Airway epithelial cell (primary cell): ENCODE data around the gene RPL6. TPM values are rescaled to one million over a fixed set of nuclear protein-coding genes. Genes with fewer than 3 reads are reported as not detected.

Source experiments
- total RNA-seq: library from RNA; depleted of rRNA; stranded (reverse); fragments of >200 nt; gene quantifications from 2 replicates; pipeline ENCODE4 v1.2.3, GENCODE V29; 2015

The RPL6 gene
- total RNA-seq, result 2,110 and 2,323 TPM in 2 replicates

DNA sequence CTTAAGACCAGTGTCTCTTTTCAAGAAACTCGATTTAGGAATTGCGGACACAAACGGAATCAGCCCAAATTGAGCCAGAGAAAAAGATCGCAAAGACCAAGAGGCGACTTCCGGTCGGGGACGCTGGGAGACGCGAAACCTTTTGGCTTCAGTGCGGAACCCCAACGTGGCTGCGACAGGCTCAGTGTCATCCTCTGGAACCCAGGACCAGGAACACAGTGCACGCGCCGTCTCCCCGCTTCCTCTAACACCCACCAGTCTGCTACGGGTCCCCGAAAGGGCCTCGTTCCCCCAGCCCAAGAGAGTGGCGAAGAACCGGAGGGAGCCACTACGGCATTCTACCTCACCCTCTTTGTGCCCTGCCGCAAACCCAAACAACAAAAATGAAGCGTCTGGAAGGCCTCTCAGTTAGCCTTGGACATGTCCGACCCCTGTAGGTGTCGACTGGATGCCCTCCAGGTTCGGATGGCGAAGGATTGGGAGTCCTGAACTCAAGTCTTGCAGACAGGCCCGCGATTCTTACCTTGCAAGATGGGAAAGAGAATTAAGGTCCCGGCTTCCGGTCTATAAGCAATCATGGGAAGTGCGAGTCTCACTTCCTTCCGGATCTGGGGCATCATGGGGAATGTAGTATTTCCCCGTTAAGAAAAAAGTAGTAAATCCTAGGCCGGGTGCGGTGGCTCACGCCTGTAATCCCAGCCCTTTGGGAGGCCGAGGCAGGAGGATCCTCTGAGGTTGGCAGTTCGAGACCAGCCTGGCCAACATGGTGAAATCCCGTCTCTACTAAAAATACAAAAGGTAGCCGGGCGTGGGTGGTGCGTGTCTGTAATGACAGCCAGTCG, at the start of gene RPL6:
RPL6 (minus strand) TSS at position 542 of the 842 bp plus-strand sequence. CDS start 949 bp downstream, outside the sequence.

DNA sequence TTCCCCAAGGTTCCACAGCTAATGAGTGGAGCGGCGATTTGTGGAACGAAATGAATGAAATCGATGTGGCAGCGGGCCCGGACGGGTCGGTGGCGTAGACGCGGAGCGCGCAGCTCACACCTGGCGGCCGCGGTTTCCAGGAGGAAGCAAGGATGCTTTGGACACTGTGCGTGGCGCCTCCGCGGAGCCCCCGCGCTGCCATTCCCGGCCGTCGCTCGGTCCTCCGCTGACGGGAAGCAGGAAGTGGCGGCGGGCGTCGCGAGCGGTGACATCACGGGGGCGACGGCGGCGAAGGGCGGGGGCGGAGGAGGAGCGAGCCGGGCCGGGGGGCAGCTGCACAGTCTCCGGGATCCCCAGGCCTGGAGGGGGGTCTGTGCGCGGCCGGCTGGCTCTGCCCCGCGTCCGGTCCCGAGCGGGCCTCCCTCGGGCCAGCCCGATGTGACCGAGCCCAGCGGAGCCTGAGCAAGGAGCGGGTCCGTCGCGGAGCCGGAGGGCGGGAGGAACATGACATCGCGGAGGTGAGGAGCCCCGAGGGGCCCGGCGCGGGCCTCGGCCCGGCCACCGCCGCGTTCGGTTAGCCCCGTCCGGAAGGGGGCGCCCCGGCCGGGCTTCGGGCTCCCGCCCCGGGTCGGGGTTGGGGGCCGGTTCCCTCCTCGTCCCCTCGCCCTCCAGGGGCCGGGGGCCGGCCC, 9.3 kb upstream of the RPL6 start, which contains the start of gene PTPN11:
PTPN11 (plus strand) TSS at position 340 of the 689 bp plus-strand sequence; CDS start at position 505, 165 bp downstream.

DNA sequence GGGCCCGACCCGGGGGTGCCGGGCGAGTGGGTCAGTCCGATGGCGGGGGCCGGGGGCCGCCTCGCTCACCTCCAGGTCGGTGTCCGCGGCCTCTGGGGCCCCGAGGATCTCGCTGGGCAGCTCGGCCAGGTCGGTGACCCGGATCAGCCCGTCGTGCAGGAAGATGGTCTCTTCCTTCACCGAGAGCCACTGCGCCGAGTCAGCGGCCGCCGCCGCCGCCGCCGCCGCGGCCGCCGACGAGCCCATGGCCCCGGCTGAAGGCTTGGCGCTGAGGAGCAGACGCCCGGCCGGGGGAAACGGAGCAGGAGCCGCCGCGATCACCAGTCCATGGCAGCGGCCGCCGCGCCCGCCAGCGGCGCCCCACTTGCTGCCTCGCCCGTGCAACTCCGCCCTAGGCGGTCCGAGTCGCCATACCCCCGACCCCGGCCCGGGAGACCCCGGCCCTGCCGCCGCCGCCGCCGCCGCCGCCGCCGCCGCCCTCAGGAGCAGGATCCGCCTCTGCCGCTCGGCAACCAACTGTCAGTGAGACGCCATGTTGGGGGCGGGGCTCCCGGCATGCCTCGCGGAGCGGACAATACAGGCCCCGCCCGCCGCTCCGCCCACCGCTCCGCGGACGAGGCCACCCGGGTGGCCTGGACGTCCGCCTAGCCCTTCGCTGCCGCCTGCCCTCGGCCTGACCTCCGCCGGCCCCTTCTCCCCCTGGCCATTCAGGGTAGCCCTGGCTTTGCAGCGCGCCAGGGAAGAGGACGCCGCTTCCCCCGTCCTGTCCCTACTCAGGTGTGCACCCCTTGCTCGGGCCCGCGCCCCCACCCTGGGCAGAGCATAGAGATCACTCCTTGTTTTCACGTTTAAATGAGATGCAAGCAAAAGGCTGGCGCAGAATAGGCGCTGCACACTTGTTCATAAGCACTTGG, 27.3 kb downstream of the RPL6 start, which contains the start of gene HECTD4:
HECTD4 (minus strand) TSS at position 549 of the 914 bp plus-strand sequence; CDS start at position 246, 303 bp downstream.

Other genes starting within 250 kb of the RPL6 start
- 8.6 and 12.8 TPM in 2 replicates for gene HECTD4, start 27.2 kb downstream of the RPL6 start, total RNA-seq
- 50.8 and 57.5 TPM in 2 replicates for gene PTPN11, start 9.3 kb upstream of the RPL6 start, total RNA-seq